A549 treated with Hydrocortisone at 1 μM for 4 hours (cell line): ENCODE data around the gene NELL1. TPM values are rescaled to one million over a fixed set of nuclear protein-coding genes. Genes with fewer than 3 reads are reported as not detected.

ENCODE experiments used
- total RNA-seq: library from RNA; stranded (reverse); fragments of 200-300 nt; extraction: Qiagen RNA extraction; gene quantifications from 5 replicates; pipeline ENCODE4 v1.2.3, GENCODE V29; 2022

NELL1 gene
- not detected in 5 replicates for total RNA-seq

GRCh38 chr11:20668844-20669819 is at the start of gene NELL1:
Gene NELL1 (plus strand): TSS chr11:20669586.

Other genes starting within 250 kb of the NELL1 start
- gene SLC6A5, start 70.0 kb upstream of the NELL1 start, total RNA-seq = not detected in 5 replicates